22Rv1 (cell line): ENCODE data around the gene ACOD1.

Experiments
- ZFX ChIP-seq: fragments of 450-650 bp; IDR thresholded peaks from 2 replicates; pipeline ENCODE4 v1.6.1; 2017; ENCODE audit warnings: antibody characterized with exemption, borderline replicate concordance
- TF ChIP-seq, protein P1 (sequence below): fragments of 450-650 bp; IDR thresholded peaks from 2 replicates; pipeline ENCODE4 v1.5.1; 2017; ENCODE audit warnings: mild to moderate bottlenecking

DNA sequence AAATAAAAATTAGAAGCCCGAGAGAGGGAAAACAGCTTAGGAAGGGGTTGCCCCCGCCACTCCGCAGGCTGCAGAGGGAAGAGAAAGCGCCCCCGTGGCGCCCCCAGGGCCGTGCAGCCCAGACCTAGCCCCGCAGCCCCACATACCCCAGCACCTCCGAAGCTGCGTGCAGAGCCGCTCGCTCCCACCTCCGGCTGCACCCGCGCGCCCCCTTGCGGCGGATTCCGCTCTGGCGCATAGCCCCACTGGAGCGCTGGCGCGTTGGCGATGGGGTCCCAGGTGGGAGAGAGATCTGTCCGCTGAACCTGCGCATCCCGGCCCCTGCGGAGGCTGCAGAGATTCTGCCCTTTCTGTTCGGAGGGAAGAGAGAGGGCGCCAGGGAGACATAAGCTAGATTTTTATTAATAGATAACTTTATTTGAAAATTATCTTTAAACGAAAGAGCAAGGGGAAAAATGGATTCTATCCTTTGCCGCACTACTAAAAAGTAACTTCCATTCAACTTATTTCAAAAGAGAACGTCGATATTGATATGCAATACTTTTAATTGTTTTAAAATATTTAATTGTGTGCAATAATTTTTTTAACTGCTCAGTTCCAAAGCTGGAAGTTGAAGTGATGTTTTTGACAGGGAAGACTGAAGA, 31.9 kb downstream of the ACOD1 start:
- TF ChIP-seq, protein P1, sequence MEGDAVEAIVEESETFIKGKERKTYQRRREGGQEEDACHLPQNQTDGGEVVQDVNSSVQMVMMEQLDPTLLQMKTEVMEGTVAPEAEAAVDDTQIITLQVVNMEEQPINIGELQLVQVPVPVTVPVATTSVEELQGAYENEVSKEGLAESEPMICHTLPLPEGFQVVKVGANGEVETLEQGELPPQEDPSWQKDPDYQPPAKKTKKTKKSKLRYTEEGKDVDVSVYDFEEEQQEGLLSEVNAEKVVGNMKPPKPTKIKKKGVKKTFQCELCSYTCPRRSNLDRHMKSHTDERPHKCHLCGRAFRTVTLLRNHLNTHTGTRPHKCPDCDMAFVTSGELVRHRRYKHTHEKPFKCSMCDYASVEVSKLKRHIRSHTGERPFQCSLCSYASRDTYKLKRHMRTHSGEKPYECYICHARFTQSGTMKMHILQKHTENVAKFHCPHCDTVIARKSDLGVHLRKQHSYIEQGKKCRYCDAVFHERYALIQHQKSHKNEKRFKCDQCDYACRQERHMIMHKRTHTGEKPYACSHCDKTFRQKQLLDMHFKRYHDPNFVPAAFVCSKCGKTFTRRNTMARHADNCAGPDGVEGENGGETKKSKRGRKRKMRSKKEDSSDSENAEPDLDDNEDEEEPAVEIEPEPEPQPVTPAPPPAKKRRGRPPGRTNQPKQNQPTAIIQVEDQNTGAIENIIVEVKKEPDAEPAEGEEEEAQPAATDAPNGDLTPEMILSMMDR = peak; percentile 99
- TF ChIP-seq ZFX = no peak
